ENCODE measurements around the gene RGS11. TPM values are rescaled to one million over a fixed set of nuclear protein-coding genes. Genes with fewer than 3 reads are reported as not detected.

RGS11 gene
- total and polyA plus RNA-seq, 2 of the 4 experiments (the other 2 are of a cell fraction): under 0.01 to 0.48 TPM

DNA sequence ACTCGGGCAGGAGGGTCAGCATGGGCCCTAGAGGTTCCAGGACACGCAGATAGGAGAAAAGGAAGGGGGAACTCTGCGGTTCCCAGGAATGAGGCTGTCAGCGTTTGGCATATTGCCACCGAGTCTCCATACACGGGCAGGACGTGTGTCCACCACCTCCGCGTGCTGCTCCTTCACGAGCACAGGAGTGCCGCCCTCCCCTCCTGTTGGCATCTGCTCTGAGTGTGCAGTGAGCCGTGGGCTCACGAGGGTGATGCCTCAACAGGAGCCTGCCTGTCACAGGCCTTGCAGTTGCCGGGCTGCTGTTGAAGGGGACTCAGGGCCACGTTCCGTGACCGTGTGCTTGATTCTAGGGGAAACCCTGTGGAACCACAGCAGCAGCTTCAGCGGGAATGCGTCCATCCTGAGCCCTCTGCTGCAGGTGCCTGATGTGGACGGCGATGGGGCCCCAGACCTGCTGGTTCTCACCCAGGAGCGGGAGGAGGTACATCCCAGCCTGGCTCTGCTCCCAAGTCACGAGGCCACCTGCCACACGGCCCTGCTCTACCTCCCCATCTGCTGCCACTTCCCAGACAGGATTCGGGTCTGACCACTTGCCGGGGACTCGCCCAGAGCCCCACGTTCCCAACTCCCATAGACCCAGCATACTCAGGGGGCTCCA is 14.6 kb downstream of the RGS11 start:
- no peak overlapping the region for H3K56ac ChIP-seq (ENCODE audit: extremely low read depth, insufficient read depth, low read length)
- POLR2A ChIA-PET (ENCODE audit: unreplicated experiment): no interaction called here

More for the DNA sequence above, 14.6 kb downstream of the RGS11 start:
- Histone ChIP-seq H3K9ac (ENCODE audit: low read depth, low read length) (no peak overlapping the region), H3K23ac (ENCODE audit: low read depth, low read length) (no peak overlapping the region), H2BK120ac (ENCODE audit: low read depth, low read length) (no peak overlapping the region), H3K18ac (ENCODE audit: low read depth, low read length) (no peak overlapping the region), H3K4me3 (ENCODE audit: insufficient read depth, low read depth, low read length) (no peak overlapping the region), H3K14ac (replicated peaks; ENCODE audit: low read depth, low read length) (no peak overlapping the region), H4K91ac (ENCODE audit: insufficient read depth, low read depth, low read length) (no peak overlapping the region), H3K27ac (ENCODE audit: insufficient read depth, low read length) (no peak overlapping the region), H3K36me3 (ENCODE audit: control insufficient read depth, insufficient read depth, low read length) (peaks cover 38% of the 10 kb centered on the region), H4K8ac (ENCODE audit: low read depth in 2 of 2, low read length in 2 of 2) (no peak overlapping the region), H3K9me3 (ENCODE audit: control insufficient read depth, insufficient read depth, low read length) (no peaks in the 10 kb centered on the region), H3K79me1 (ENCODE audit: low read depth in 1 of 2, low read length in 2 of 2) (no peaks in the 10 kb centered on the region), H3K9me1 (ENCODE audit: insufficient read depth, low read length) (no peaks in the 10 kb centered on the region), H3K4me1 (ENCODE audit: control insufficient read depth, insufficient read depth, low read length) (no peaks in the 10 kb centered on the region), H2AK9ac (replicated peaks; ENCODE audit: low read depth, low read length, poor library complexity) (no peak overlapping the region), H3K4me2 (ENCODE audit: low read depth, low read length) (no peak overlapping the region), H4K5ac (ENCODE audit: low read depth, low read length) (no peak overlapping the region), H3K4ac (ENCODE audit: low read depth, low read length) (no peak overlapping the region), H2AFZ (replicated peaks; ENCODE audit: low read length, poor library complexity) (no peak overlapping the region), H2BK15ac (ENCODE audit: low read depth, low read length) (no peak overlapping the region), H3K27me3 (ENCODE audit: control insufficient read depth, insufficient read depth, low read length) (no peaks in the 10 kb centered on the region), H4K20me1 (ENCODE audit: insufficient read depth, low read length) (no peaks in the 10 kb centered on the region), H2BK20ac (ENCODE audit: low read depth, low read length) (no peak overlapping the region), H2AK5ac (ENCODE audit: low read depth, low read length) (no peak overlapping the region), H2BK5ac (ENCODE audit: low read depth, low read length, poor library complexity, severe bottlenecking) (no peak overlapping the region)
- dilution Hi-C loops (cut with HindIII; ENCODE audit: low sequenced_read_pairs, unreplicated experiment): no loop called here
- intact Hi-C loops (cut with micrococcal nuclease): no loop called here
- TF ChIP-seq NFE2L2 (IDR thresholded peaks at IDR 0.05; ENCODE audit: low read depth, low read length) (no peak), MAFK (IDR thresholded peaks at IDR 0.05; ENCODE audit: low read depth, low read length) (no peak), SMC3 (IDR thresholded peaks at IDR 0.05; ENCODE audit: low read depth, low read length) (no peak), CEBPB (IDR thresholded peaks at IDR 0.05; ENCODE audit: low read depth, low read length) (no peak), MXI1 (IDR thresholded peaks at IDR 0.05; ENCODE audit: borderline replicate concordance, low read depth, low read length) (no peak), MAZ (IDR thresholded peaks at IDR 0.05; ENCODE audit: borderline replicate concordance, low read depth, low read length) (no peak), FOS (IDR thresholded peaks at IDR 0.05; ENCODE audit: low read depth, low read length) (no peak), POLR2A (IDR thresholded peaks at IDR 0.05; ENCODE audit: low read depth, low read length) (no peak), RFX5 (IDR thresholded peaks at IDR 0.05; ENCODE audit: low read depth, low read length) (no peak), RCOR1 (IDR thresholded peaks at IDR 0.05; ENCODE audit: insufficient replicate concordance, low read length) (no peak), BHLHE40 (IDR thresholded peaks at IDR 0.05; ENCODE audit: low read depth, low read length) (no peak), RAD21 (IDR thresholded peaks at IDR 0.05; ENCODE audit: low read length) (no peak), CHD1 (IDR thresholded peaks at IDR 0.05; ENCODE audit: low read depth, low read length) (no peak)
- TF ChIP-seq, protein P1, sequence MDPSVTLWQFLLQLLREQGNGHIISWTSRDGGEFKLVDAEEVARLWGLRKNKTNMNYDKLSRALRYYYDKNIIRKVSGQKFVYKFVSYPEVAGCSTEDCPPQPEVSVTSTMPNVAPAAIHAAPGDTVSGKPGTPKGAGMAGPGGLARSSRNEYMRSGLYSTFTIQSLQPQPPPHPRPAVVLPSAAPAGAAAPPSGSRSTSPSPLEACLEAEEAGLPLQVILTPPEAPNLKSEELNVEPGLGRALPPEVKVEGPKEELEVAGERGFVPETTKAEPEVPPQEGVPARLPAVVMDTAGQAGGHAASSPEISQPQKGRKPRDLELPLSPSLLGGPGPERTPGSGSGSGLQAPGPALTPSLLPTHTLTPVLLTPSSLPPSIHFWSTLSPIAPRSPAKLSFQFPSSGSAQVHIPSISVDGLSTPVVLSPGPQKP (IDR thresholded peaks at IDR 0.05; ENCODE audit: borderline replicate concordance, low read depth, low read length): no peak
- TF ChIP-seq, protein P2, sequence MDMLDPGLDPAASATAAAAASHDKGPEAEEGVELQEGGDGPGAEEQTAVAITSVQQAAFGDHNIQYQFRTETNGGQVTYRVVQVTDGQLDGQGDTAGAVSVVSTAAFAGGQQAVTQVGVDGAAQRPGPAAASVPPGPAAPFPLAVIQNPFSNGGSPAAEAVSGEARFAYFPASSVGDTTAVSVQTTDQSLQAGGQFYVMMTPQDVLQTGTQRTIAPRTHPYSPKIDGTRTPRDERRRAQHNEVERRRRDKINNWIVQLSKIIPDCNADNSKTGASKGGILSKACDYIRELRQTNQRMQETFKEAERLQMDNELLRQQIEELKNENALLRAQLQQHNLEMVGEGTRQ (IDR thresholded peaks at IDR 0.05; ENCODE audit: low read depth, low read length): no peak
- TF ChIP-seq, protein P3, sequence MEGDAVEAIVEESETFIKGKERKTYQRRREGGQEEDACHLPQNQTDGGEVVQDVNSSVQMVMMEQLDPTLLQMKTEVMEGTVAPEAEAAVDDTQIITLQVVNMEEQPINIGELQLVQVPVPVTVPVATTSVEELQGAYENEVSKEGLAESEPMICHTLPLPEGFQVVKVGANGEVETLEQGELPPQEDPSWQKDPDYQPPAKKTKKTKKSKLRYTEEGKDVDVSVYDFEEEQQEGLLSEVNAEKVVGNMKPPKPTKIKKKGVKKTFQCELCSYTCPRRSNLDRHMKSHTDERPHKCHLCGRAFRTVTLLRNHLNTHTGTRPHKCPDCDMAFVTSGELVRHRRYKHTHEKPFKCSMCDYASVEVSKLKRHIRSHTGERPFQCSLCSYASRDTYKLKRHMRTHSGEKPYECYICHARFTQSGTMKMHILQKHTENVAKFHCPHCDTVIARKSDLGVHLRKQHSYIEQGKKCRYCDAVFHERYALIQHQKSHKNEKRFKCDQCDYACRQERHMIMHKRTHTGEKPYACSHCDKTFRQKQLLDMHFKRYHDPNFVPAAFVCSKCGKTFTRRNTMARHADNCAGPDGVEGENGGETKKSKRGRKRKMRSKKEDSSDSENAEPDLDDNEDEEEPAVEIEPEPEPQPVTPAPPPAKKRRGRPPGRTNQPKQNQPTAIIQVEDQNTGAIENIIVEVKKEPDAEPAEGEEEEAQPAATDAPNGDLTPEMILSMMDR (conservative IDR thresholded peaks at IDR 0.05; ENCODE audit: low read depth, low read length): no peak
- no peak for DNase-seq
- CTCF ChIA-PET: no interaction called here
- no TSS peak for BruUV-seq (replicated peaks)
- WGBS, 2 experiments (ENCODE audit: extremely low coverage in 2 of 2, insufficient read length in 1 of 2): 82% methylated on average over 18 of the region's 28 CpGs; no CpG with 5 or more reads in 1 of the 2 experiments
- in situ Hi-C loops (cut with MboI; ENCODE audit: low sequenced_read_pairs): no loop called here
- no peak for ATAC-seq (ENCODE audit: low read depth)
